Fibroblast of skin of back (primary cell): Measurements from ENCODE around the gene ZNF740.
A peak's percentile ranks its signal among the peaks of the same experiment; 100 is the strongest.
"Not testable (repeated sequence)": the region's sequence is repeated elsewhere in the genome, so short reads cannot be mapped to it uniquely, and the experiment has no call there.

Experiments used
- DNase-seq: peaks from one replicate; pipeline ENCODE4 v3.0.0-alpha.2; 2013

ZNF740 gene

GRCh38 chr12:53173085-53173715 lies 7.3 kb upstream of the ZNF740 start:
- peak; percentile 52 for DNase-seq

DNA sequence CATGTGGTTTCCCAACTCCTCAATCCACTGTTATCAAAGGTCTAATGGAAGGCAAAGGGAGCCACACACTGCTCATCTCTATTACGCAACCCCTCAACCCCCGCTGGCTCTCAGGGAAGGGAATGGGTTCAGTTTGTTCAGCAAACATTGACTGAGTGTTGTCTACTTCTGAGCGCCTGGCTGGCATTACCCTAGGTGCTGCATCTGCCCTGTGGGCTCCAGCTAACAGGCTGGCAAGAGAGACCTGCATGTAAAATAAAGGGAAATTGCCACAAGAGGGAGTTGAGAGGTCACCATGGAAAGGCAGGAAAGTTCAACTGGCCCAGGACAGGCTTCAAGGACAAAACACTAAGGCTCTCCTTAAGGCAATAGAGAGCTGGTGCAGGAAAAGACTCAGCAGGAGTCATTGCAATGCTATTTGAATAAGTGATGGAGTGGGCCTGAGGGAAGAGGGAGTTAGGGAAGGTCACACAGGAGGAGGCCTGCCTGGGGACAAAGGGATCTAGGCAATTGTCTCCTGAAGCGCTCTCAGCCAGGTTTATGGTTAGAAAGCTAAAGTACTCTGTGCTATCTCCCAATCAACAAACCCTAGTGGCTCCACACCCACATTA lies 5.5 kb upstream of the ZNF740 start:
- peak; percentile 43 for DNase-seq

- DNase-seq: no peak
Observed at GRCh38 chr12:53176750-53177149, 3.8 kb upstream of the ZNF740 start.

DNA sequence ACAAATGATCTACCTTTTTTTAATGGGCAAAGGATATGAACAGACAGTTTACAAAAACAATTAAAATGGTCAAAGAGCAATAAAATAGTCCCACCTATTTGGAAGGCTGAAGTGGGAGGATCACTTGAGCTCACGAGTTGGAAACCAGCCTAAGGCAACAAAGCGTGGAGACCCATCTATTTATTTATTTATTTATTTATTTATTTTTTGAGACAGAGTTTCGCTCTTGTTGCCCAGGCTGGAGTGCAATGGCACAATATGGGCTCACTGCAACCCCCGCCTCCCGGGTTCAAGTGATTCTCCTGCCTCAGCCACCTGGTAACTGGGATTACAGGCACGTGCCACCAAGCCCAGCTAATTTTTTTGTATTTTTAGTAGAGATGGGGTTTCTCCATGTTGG lies 3.1 kb upstream of the ZNF740 start:
- not testable (repeated sequence) for DNase-seq

- not testable (repeated sequence) for DNase-seq
Observed at GRCh38 chr12:53178803-53179202, 1.7 kb upstream of the ZNF740 start.

DNA sequence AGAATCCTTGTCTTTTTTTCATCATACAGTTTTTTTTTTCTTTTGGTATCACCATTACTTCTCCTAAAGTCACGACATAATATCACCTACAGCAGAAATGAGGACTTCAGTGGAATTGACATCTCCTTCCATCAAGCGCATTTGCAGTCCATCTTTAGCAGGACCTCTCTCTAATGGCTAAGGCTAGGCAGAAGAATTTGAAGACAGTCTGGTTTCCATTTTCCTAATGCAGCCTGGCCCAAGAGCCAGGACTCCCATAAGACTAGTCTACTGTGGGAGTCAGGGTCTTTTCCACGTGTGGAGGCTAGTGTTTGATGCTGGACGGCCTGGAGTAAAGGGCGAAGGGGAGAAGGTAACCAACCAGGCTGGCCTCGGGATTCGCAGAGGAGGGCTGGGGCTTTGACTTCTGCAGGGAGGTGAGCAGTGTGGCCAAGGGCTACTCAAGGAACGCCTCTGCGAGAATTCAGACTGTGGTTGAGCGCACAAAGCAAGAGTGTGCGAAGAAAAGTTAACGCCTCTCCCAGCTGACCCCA lies 769 bp upstream of the ZNF740 start:
- DNase-seq: no peak

- DNase-seq: peak; percentile 79
Observed at GRCh38 chr12:53180931-53181645, 566 bp downstream of the ZNF740 start.

GRCh38 chr12:53181935-53182334 lies 1.4 kb downstream of the ZNF740 start:
- DNase-seq: no peak

DNA sequence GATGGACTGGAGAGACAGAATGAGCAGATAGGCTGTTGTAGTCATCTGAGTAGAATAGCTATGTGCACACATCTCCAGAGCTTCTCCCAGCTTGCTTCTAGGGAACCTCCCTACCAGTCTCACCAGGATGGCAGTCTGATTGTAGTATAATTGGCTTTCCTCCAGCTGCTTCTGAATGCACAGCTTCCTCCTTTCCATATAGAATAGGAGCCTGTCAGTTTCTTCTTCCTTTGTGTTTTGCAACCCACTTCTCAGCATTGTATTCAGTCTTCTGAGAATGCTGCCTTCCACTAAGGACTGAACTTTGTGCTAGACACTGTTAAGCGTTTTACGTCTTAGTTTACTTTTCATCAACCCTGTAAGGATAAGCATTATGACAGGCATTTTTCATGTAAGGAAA lies 2.4 kb downstream of the ZNF740 start:
- no peak for DNase-seq

DNA sequence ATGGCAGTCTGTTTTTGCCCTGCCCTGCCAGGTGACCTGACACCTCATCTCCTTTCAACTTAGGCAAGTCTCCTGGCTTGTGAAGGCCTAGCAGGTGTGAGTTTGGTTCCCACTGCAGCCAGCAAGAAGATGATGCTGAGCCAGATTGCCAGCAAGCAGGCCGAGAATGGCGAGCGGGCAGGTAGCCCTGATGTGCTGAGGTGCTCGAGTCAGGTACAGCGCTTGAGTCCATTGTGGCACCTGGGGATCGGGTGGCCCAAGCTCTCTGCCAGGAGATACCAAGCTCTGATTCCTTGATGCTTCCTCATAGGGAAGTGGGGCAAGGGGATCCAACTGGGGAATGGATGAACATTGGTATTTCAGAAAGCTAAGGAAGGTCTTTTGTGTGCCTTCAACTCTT lies 4.3 kb downstream of the ZNF740 start:
- DNase-seq: no peak

- DNase-seq: no peak
Observed at GRCh38 chr12:53185582-53186153, 5.1 kb downstream of the ZNF740 start.

- no peak for DNase-seq
Observed at GRCh38 chr12:53186745-53187144, 6.2 kb downstream of the ZNF740 start.

- DNase-seq: no peak
Observed at GRCh38 chr12:53187145-53187899, 6.8 kb downstream of the ZNF740 start.

GRCh38 chr12:53190108-53190729 lies 9.7 kb downstream of the ZNF740 start:
- DNase-seq: peak; percentile 66

DNA sequence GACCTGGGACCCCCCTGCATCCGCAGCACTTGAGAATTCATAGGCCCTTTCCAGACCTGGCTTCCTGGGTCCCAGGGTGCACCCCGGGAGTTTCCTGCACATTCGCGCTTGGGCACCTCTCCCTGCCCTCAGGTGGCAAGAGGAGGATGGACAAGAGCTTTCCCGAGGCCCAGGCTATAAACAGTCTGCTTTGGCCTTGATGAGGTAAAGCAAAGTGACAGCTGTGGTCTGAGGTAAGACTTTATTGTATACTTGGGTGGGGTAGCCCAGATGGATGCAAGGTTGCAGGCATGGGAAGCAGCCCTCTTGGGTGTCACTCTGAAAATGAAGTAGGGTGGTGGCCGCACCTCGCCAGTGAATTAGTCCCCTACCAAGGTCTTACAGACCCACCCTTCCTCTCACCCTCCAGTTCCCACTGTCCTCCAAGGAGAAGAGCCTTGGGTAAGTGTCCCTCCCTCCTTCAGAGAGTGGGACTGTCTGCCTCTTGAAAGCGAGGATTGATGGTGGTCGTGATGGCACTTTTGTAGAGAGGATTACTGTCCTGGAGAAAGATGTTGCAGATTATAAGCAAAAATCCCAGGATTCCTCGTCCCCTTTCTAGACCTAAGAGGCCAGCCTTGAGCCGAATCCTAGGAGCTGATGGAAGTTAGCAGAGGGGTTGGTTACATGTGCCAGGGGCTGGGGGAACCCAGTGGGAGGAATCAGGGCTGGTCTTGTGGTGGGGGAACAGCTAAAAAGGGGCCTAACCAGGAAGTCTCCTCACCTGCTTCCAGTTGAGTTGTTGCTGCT lies 10.8 kb downstream of the ZNF740 start:
- DNase-seq: no peak

DNA sequence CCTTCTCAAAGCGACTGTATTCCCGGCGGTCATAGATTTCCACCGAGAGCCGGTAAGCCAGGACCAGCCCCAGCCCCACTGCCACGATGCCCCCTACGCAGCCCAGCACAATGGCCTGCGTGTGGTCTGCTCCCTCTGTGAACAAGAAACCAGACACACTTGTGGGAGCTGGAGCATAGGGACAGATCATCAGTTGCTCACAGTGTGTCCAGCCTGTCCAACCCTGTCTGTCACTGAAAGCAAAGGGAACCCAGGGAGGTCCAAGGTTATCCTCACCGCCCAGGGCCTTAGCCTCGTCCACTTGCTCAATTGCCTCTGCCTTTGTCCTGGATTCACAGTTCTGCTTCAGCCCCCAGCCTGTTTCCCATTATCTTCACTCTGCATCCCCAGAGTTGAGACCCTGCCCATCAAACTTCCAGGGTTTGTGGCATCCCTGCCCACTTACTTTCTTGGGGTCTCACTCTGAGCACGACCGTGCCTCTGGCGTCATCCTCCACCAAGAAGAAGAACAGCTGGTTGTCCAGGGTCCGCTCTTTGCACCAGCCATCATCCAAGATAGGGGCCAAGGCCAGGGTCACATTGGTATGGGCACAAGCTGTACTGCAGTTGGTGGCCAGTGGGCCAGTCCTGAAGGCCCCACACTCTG lies 11.5 kb downstream of the ZNF740 start:
- no peak for DNase-seq

DNA sequence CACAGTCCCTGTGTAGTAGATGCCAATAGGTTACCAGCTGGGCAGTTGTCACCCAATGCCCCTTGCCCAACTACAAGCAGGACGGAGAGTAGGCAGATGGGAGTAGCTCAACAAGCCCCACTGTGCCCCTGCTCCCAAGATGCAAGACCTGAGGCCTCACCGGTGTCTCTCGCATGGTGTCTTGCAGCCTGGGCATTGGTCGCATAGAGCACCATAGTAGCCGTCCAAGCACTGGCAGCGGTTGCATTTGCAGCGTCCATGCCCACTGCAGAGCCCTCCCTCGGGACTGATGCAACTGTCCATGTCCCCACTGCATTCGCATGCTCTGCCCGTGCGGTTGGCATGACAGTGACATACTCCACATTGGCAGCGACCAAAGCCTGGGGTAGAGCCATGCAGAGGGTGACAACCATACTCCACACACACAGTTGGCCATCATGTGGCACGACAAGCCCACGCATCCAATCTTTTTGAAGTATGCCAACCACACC lies 12.1 kb downstream of the ZNF740 start:
- no peak for DNase-seq

DNA sequence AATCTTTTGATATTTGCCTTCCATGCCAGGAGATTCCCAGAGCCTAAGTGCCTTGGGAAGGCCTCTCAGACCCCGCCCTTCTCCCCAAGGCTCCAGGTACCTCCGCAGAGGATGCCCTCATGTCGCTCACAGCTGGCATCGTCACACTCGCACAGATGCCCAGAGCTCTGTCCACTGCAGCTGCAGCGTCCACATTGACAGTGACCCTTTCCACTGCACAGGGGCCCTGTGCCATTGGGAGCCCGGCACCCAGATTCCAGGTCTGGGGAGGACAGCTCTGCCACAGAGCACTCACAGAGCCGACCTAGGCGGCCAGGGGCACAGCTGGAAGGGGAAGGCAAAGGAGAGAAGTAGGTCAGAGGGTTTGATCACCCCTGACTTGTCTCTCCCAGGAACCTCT lies 12.5 kb downstream of the ZNF740 start:
- DNase-seq: no peak

GRCh38 chr12:53193985-53194716 lies 13.6 kb downstream of the ZNF740 start:
- DNase-seq: no peak

DNA sequence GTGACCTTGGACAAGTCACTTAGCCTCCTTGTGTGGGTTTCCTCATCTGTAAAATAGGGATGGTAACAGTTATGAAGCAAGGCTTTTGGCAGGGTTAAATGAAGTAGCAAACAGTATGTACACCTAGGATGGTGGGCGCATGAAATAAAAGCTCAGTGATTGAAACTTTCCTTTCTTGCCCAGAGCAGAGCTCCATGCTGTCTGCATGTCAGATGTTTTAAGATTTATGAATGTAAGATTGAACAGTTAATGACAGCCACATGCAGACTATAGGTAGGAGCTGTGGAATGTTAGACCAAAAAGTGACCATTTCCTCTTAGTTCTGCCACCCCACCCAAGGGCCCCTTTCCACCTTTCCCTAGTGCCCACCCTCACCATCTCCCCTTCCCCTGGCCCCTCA lies 14.5 kb downstream of the ZNF740 start:
- DNase-seq: no peak
